Right lobe of liver (tissue), 6 donors: ENCODE data around the gene SV2B. TPM values are rescaled to one million over a fixed set of nuclear protein-coding genes. Genes with fewer than 3 reads are reported as not detected.

Experiments used
- ATAC-seq, 4 donors: fragments of 200-7000 bp; cut with Tn5 transposase; one replicate each; pipeline ENCODE4 v1.9.1; 2020; ENCODE audit warnings: mild to moderate bottlenecking in 4 of 4, moderate library complexity in 4 of 4
- DNase-seq, 3 donors: peaks; one replicate each; pipeline ENCODE4 v3.0.0-alpha.2; 2020
- H3K27ac ChIP-seq, 3 donors: fragments of 200-600 bp; one replicate each; pipeline ENCODE4 v1.8.0; 2022
- H3K27me3 ChIP-seq, 2 donors: fragments of 200-600 bp; one replicate each; pipeline ENCODE4 v1.8.0; 2022
- H3K36me3 ChIP-seq, 4 donors: fragments of 200-600 bp; sonication (generic) in 1 of 4; one replicate each; pipeline versions ENCODE4 v1.5.1 to v1.8.0; 2017 to 2022; ENCODE audit warnings: control low read depth in 1 of 4
- H3K4me1 ChIP-seq, 4 donors: fragments of 200-600 bp; sonication (generic) in 1 of 4; one replicate each; pipeline versions ENCODE4 v1.5.1 to v1.8.0; 2017 to 2022; ENCODE audit warnings: control low read depth in 1 of 4
- H3K4me3 ChIP-seq, 3 donors: fragments of 200-600 bp; one replicate each; pipeline ENCODE4 v1.8.0; 2022
- H3K9me3 ChIP-seq, 4 donors: fragments of 200-600 bp; sonication (generic) in 1 of 4; one replicate each; pipeline versions ENCODE4 v1.5.1 to v1.8.0; 2017 to 2022; ENCODE audit warnings: control low read depth in 1 of 4
- CTCF ChIP-seq, 4 donors: fragments of 200-600 bp in 3 of 4; fragments of 450-650 bp in 1 of 4; IDR thresholded peaks; one replicate each; pipeline versions ENCODE4 v1.5.1 to v1.8.0; 2016 to 2022; ENCODE audit warnings: antibody characterized with exemption in 4 of 4, mild to moderate bottlenecking in 2 of 4
- POLR2A ChIP-seq: fragments of 450-650 bp; IDR thresholded peaks from one replicate; pipeline ENCODE4 v1.6.1; 2017; ENCODE audit warnings: antibody characterized with exemption, mild to moderate bottlenecking
- WGBS: methylation state at CpG from one replicate; pipeline ENCODE4 v1.1.6; 2018; ENCODE audit warnings: low coverage, low lambda C conversion rate; ENCODE audit not compliant: insufficient coverage; ENCODE audit errors: missing lambda C conversion rate; 5-methylcytosine and 5-hydroxymethylcytosine counted together
- intact Hi-C, 2 donors: fragments of 100-400 bp; cut with DNase I; formaldehyde crosslinking; loops; one replicate each; pipeline versions ENCODE4 v1.11.2 to v1.14.1; 2022
- total RNA-seq, 6 experiments: library from RNA; depleted of rRNA in 2 of 6; stranded (reverse); fragments of >200 nt in 2 of 6; fragmentation: NEBNext Ultra II Directional in 3 of 6; extraction: Animal tissue kit (Norgen Biotek cat#: 25700) in 3 of 6; gene quantifications; one replicate each; pipeline versions ENCODE4 v1.1.0 to v1.2.4, GENCODE V29; 2016 to 2023
- donor health status: DM: no; HTN: yes; CAD: no.
- donor health status: DM: no; HTN: no; CAD: no.
- donor health status: DM: no; HTN: no; CAD: no.
- donor health status: DM: no; HTN: yes; CAD: no.
- donor health status: DM: no; HTN: yes; CAD: no.

SV2B gene
- total RNA-seq, 6 experiments from 2014 or later: 0.06 to 0.81 (median 0.18) TPM; not detected in 1

GRCh38 chr15:91126080-91126479, 26.0 kb downstream of the SV2B start:
- Histone ChIP-seq H3K27me3 (no peaks in the 10 kb centered on the region), H3K4me3 (no peak overlapping the region), H3K4me1 (no peaks in the 10 kb centered on the region), H3K27ac (no peak overlapping the region), H3K36me3 (no peaks in the 10 kb centered on the region), H3K9me3 (no peaks in the 10 kb centered on the region)
- no peak for DNase-seq
- intact Hi-C loops: no loop called here
- TF ChIP-seq CTCF (IDR thresholded peaks at IDR 0.05): no peak
- TF ChIP-seq POLR2A: no peak
- ATAC-seq: no peak

- WGBS: 23% methylated on average over 7 of the region's 7 CpGs
These were observed 27.3 kb downstream of the SV2B start for GRCh38 chr15:91127236-91127955.

GRCh38 chr15:91128016-91128415, 28.0 kb downstream of the SV2B start:
- no peak overlapping the region for H3K27ac ChIP-seq
- H3K4me1 ChIP-seq: no peaks in the 10 kb centered on the region
- TF ChIP-seq CTCF (IDR thresholded peaks at IDR 0.05) (no peak), POLR2A (no peak)
- H3K4me3 ChIP-seq: no peak overlapping the region
- DNase-seq (no peak), ATAC-seq (no peak)
- no peaks in the 10 kb centered on the region for H3K9me3 ChIP-seq
- H3K27me3 ChIP-seq: no peaks in the 10 kb centered on the region
- intact Hi-C loops: no loop called here
- H3K36me3 ChIP-seq: no peaks in the 10 kb centered on the region
- 33% methylated on average over 3 of the region's 4 CpGs for WGBS

More at GRCh38 chr15:91127236-91127955, 27.3 kb downstream of the SV2B start:
- DNase-seq (no peak), ATAC-seq (no peak)
- H3K4me3 ChIP-seq: no peak overlapping the region
- H3K9me3 ChIP-seq: no peaks in the 10 kb centered on the region
- H3K27ac ChIP-seq: no peak overlapping the region
- H3K27me3 ChIP-seq: no peaks in the 10 kb centered on the region
- H3K36me3 ChIP-seq: no peaks in the 10 kb centered on the region
- intact Hi-C loops: no loop called here
- no peak for TF ChIP-seq CTCF (IDR thresholded peaks at IDR 0.05)
- H3K4me1 ChIP-seq: no peaks in the 10 kb centered on the region

- H3K36me3 ChIP-seq: no peaks in the 10 kb centered on the region
- WGBS: 68% methylated on average over 3 of the region's 6 CpGs
- no peak for ATAC-seq
- no peak overlapping the region for H3K4me3 ChIP-seq
- H3K27ac ChIP-seq: no peak overlapping the region
- H3K9me3 ChIP-seq: no peaks in the 10 kb centered on the region
- intact Hi-C loops: no loop called here
- no peaks in the 10 kb centered on the region for H3K27me3 ChIP-seq
- H3K4me1 ChIP-seq: no peaks in the 10 kb centered on the region
- TF ChIP-seq CTCF (IDR thresholded peaks at IDR 0.05) (no peak), POLR2A (no peak)
- no peak for DNase-seq
These were observed 29.4 kb downstream of the SV2B start for GRCh38 chr15:91129436-91129835.

- WGBS: 84% methylated on average over 2 of the region's 7 CpGs
These were observed 32.0 kb downstream of the SV2B start for GRCh38 chr15:91132079-91132478.

More at GRCh38 chr15:91132079-91132478, 32.0 kb downstream of the SV2B start:
- H3K36me3 ChIP-seq: no peaks in the 10 kb centered on the region
- H3K4me1 ChIP-seq: no peaks in the 10 kb centered on the region
- no peak for TF ChIP-seq POLR2A
- TF ChIP-seq CTCF (IDR thresholded peaks at IDR 0.05): no peak
- H3K27ac ChIP-seq: no peak overlapping the region
- intact Hi-C loops: no loop called here
- H3K9me3 ChIP-seq: no peaks in the 10 kb centered on the region
- ATAC-seq (no peak), DNase-seq (no peak)
- no peak overlapping the region for H3K4me3 ChIP-seq
- H3K27me3 ChIP-seq: no peaks in the 10 kb centered on the region
